GM23248 (cell line): Measurements from ENCODE around the gene ACACB.

Source experiments
- EZH2 ChIP-seq: fragments of 200-600 bp; sonication (generic); IDR thresholded peaks from 2 replicates; pipeline ENCODE4 v1.6.1; 2018; ENCODE audit warnings: antibody characterized with exemption, mild to moderate bottlenecking; ENCODE audit not compliant: insufficient read depth, poor library complexity, severe bottlenecking
- EZH2phosphoT487 ChIP-seq: fragments of 200-600 bp; sonication (generic); IDR thresholded peaks from 2 replicates; pipeline ENCODE4 v1.6.1; 2018; ENCODE audit warnings: antibody characterized with exemption, moderate library complexity, mild to moderate bottlenecking, low read depth; ENCODE audit not compliant: insufficient read depth

DNA sequence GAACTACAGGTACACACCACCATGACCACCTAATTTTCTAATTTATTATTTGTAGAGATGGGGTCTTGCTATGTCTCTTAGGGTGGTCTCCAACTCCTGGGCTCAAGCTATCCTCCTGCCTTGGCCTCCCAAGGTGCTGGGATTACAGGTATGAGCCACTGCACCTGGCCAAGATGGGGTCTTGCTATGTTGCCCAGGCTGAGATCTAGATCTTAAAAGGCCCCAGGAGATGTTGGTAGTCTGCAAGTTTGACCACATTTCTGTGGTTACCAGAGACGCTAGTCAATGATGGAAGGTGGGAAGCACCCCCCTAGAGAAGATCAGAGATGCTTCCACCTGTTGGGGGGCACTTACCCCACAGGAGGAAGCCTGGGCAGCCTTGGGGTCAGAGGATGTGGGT, 158.0 kb downstream of the ACACB start:
- no peak for TF ChIP-seq EZH2phosphoT487
- no peak for TF ChIP-seq EZH2
